ENCODE data around the gene CLEC2L.

The CLEC2L gene

GRCh38 chr7:139560199-139560598 is 36.7 kb downstream of the CLEC2L start:
- H3K27ac ChIP-seq, result no peak overlapping the region
- ChIA-PET CTCF (no interaction called here), POLR2A (ENCODE audit: low non-redundant PET) (no interaction called here)
- no peak for TF ChIP-seq CTCF (conservative IDR thresholded peaks at IDR 0.05; ENCODE audit: low read depth)
- DNase-seq (ENCODE audit: low spot score), result no peak

DNA sequence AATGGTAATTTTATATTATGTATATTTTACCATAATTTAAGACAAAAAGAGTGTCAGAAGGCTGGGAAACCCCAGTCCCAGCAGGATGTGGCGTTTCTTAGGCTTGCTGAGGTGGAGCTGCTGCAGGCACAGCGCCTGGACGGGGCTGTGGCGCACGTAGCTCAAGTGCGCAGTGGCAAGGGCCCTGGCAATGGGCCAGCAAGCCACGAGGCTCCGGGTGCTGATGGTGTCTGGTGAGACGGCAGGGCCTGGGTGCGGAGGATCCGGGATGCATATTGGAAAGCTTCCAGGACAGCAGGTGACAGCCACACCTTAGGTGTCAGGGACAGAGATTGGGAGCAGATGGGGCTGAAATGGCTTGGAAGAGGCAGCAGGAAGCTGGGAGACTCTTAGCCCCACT is 37.2 kb downstream of the CLEC2L start:
- no peak for DNase-seq (ENCODE audit: low spot score)
- ChIA-PET CTCF (no interaction called here), POLR2A (ENCODE audit: low non-redundant PET) (no interaction called here)
- TF ChIP-seq CTCF (conservative IDR thresholded peaks at IDR 0.05; ENCODE audit: low read depth), result no peak
- H3K27ac ChIP-seq, result no peak overlapping the region

DNA sequence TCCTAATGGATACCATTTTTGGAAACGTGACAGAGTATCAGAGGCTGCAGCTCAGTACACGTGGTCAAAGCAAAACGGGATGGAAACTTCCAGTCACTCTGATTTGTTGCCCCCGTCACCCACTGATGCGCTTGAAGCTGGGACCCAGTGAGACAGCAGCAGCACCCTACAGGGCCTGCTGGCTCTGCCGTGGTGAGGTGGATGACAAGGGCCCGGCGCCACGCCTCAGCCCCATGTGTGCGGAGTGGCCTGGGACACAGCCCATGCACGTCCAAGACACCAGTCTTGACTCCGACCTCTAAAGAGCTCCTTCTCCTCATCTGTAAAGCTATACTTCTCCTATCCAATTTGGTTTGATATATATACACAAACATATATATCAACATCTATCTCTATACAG is 39.0 kb downstream of the CLEC2L start:
- ChIA-PET POLR2A (ENCODE audit: low non-redundant PET) (no interaction called here), CTCF (interaction anchor here (1.0 kb wide), 1 partner anchor 64 kb away, joined by 3 read pairs; no protein-coding TSS in a partner anchor)
- no peak for DNase-seq (ENCODE audit: low spot score)
- no peak for TF ChIP-seq CTCF (conservative IDR thresholded peaks at IDR 0.05; ENCODE audit: low read depth)
- H3K27ac ChIP-seq, result no peak overlapping the region

DNA sequence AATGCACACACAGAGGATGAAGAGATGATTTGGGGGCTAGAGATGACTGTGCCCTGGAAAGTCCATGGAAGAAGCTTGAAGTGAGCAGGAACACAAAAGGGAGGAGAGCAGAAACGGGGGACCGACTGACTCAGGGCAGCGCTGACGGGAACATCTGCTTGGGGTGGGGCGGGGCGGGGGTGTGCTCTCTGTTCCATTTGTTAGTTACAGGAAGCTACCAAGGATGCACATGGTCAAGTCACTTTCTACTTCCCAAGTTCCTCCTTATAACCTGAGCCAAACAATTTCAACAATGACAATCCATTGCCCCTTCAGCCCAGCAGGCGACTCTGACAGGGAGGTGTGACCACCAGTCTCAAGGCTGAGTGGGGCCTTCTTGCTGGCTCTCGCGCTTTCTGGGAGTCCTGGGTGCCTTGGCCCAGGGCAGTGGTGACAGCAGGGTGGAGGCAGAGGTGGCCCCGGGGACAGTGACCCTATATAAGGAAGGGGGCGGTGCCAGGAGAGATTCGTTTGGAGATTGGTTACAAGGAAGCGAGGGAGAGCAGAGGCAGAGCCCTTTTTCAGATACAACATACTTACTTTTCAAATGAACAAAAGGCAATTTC is 39.6 kb downstream of the CLEC2L start:
- DNase-seq (ENCODE audit: low spot score), result no peak
- ChIA-PET CTCF (interaction anchor here (1.0 kb wide), 1 partner anchor 64 kb away, joined by 3 read pairs; no protein-coding TSS in a partner anchor), POLR2A (ENCODE audit: low non-redundant PET) (no interaction called here)
- H3K27ac ChIP-seq, result no peak overlapping the region
- no peak for TF ChIP-seq CTCF (conservative IDR thresholded peaks at IDR 0.05; ENCODE audit: low read depth)

GRCh38 chr7:139563856-139564255 is 40.4 kb downstream of the CLEC2L start:
- ChIA-PET POLR2A (ENCODE audit: low non-redundant PET) (no interaction called here), CTCF (no interaction called here)
- TF ChIP-seq CTCF (conservative IDR thresholded peaks at IDR 0.05; ENCODE audit: low read depth), result no peak
- no peak for DNase-seq (ENCODE audit: low spot score)
- H3K27ac ChIP-seq, result no peak overlapping the region

DNA sequence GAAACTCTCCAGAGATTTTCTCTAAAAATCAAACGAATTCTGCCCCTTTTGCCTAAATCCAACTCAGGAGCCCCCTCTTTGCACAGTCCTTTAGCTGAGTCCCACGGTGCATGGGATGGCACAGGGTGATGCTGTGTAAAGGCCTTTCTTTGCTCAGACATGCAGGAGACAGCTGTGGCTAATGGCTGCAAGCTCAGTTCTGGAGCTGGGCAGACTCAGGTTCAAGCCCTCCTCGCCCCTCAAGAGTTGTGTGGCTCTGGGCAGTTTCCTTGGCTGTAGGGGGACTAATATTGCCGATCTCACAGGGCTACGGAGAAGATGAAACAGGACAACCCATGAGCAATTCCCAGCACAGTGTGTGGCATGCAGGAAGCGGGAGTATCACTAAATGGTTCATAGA is 42.6 kb downstream of the CLEC2L start:
- ChIA-PET CTCF (interaction anchor here (0.6 kb wide), 1 partner anchor 164 kb away, joined by 3 read pairs; no protein-coding TSS in a partner anchor), POLR2A (ENCODE audit: low non-redundant PET) (no interaction called here)
- no peak for DNase-seq (ENCODE audit: low spot score)
- no peak for TF ChIP-seq CTCF (conservative IDR thresholded peaks at IDR 0.05; ENCODE audit: low read depth)
- no peak overlapping the region for H3K27ac ChIP-seq

All from RWPE1 (cell line).